Breast epithelium (tissue), 4 donors: Measurements from ENCODE around the gene TTC27. TPM values are rescaled to one million over a fixed set of nuclear protein-coding genes. Genes with fewer than 3 reads are reported as not detected.
"Not testable (repeated sequence)": the region's sequence is repeated elsewhere in the genome, so short reads cannot be mapped to it uniquely, and the experiment has no call there.

ENCODE experiments used
- DNase-seq, 2 donors: peaks; one replicate each; pipeline ENCODE4 v3.0.0-alpha.2; 2019; ENCODE audit warnings: low spot score in 2 of 2
- H3K27ac ChIP-seq, 2 donors: fragments of 200-600 bp; sonication (generic) in 1 of 2; one replicate each; pipeline ENCODE4 v1.5.1; 2016 to 2019; ENCODE audit warnings: mild to moderate bottlenecking in 1 of 2
- H3K27me3 ChIP-seq, 2 donors: fragments of 200-600 bp; sonication (generic) in 1 of 2; one replicate each; pipeline versions ENCODE4 v1.5.1 to v1.6.0; 2017 to 2019; ENCODE audit warnings: control low read depth in 1 of 2, mild to moderate bottlenecking in 1 of 2
- H3K36me3 ChIP-seq: fragments of 200-600 bp; one replicate; pipeline ENCODE4 v1.5.1; 2019
- H3K4me1 ChIP-seq, 2 donors: fragments of 200-600 bp; sonication (generic); one replicate each; pipeline ENCODE4 v1.5.1; 2016 to 2019; ENCODE audit warnings: control low read depth in 1 of 2
- H3K4me3 ChIP-seq, 3 donors: fragments of 200-600 bp; sonication (generic); 1 replicate in 2 of 3; 2 replicates in 1 of 3; pipeline ENCODE4 v1.5.1; 2016 to 2019; ENCODE audit warnings: mild to moderate bottlenecking in 3 of 3, moderate library complexity in 2 of 3
- H3K9me3 ChIP-seq, 2 donors: fragments of 200-600 bp; sonication (generic) in 1 of 2; one replicate each; pipeline ENCODE4 v1.5.1; 2016 to 2019; ENCODE audit warnings: control low read depth in 1 of 2
- CTCF ChIP-seq, 3 donors: fragments of 450-650 bp; IDR thresholded peaks; one replicate each; pipeline ENCODE4 v1.5.1; 2016 to 2017; ENCODE audit warnings: antibody characterized with exemption in 3 of 3, mild to moderate bottlenecking in 3 of 3, moderate library complexity in 3 of 3
- POLR2A ChIP-seq: fragments of 450-650 bp; IDR thresholded peaks from one replicate; pipeline ENCODE4 v1.6.1; 2016; ENCODE audit warnings: antibody characterized with exemption, mild to moderate bottlenecking, moderate library complexity
- POLR2AphosphoS5 ChIP-seq, 3 donors: sonication (generic); formaldehyde crosslinking; IDR thresholded peaks; one replicate each; pipeline ENCODE4 v1.6.1; 2017; ENCODE audit warnings: antibody characterized with exemption in 3 of 3
- intact Hi-C: fragments of 100-400 bp; cut with DNase I; formaldehyde crosslinking; loops from one replicate; pipeline ENCODE4 v1.15.1; 2023; ENCODE audit warnings: low total_unique reads
- total RNA-seq, 3 donors: library from RNA; depleted of rRNA; stranded (reverse); fragments of >200 nt; gene quantifications; one replicate each; pipeline ENCODE4 v1.1.0, GENCODE V29; 2016

TTC27 gene
- total RNA-seq, 3 donors from 2014 or later: 16.5 to 29.6 (median 19.0) TPM

- H3K27ac ChIP-seq: no peak overlapping the region
- H3K4me1 ChIP-seq: no peaks in the 10 kb centered on the region
- no peak for DNase-seq
- intact Hi-C loops: no loop called here
- H3K9me3 ChIP-seq: no peaks in the 10 kb centered on the region
- H3K27me3 ChIP-seq: no peaks in the 10 kb centered on the region
- TF ChIP-seq POLR2A (no peak), CTCF (IDR thresholded peaks at IDR 0.05) (no peak), POLR2AphosphoS5 (IDR thresholded peaks at IDR 0.05) (no peak)
- H3K4me3 ChIP-seq: no peak overlapping the region
- H3K36me3 ChIP-seq: no peaks in the 10 kb centered on the region
These were observed 234.6 kb downstream of the TTC27 start for GRCh38 chr2:32862269-32863055.

GRCh38 chr2:32863326-32863725, 235.5 kb downstream of the TTC27 start:
- intact Hi-C loops: no loop called here
- no peak for DNase-seq
- Histone ChIP-seq H3K27me3 (no peaks in the 10 kb centered on the region), H3K36me3 (no peaks in the 10 kb centered on the region), H3K9me3 (no peaks in the 10 kb centered on the region), H3K27ac (no peak overlapping the region), H3K4me3 (no peak overlapping the region), H3K4me1 (no peaks in the 10 kb centered on the region)
- no peak for TF ChIP-seq POLR2AphosphoS5 (IDR thresholded peaks at IDR 0.05)
- TF ChIP-seq POLR2A: no peak
- no peak for TF ChIP-seq CTCF (IDR thresholded peaks at IDR 0.05)

DNA sequence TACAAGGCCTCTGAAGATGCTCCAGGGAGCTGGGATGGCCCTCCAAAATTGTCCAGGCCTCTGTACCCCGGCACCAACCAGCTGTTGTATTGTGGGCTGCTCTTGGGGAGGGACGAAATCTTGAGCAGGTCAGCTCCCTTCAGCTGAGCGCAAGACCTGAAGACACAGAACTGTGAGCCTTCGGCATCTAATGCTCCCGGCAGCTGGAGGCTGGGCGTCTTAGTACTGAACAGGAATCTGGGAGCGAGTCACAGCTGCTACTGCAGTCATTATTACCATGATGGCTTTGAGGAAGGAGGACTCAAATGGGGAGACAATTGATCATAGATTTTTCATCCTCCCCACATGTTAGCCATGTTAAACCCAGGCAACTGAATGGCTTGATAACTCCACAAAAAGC, 236.0 kb downstream of the TTC27 start:
- TF ChIP-seq POLR2AphosphoS5 (IDR thresholded peaks at IDR 0.05) (no peak), POLR2A (no peak), CTCF (IDR thresholded peaks at IDR 0.05) (no peak)
- Histone ChIP-seq H3K4me1 (no peaks in the 10 kb centered on the region), H3K27me3 (no peaks in the 10 kb centered on the region), H3K27ac (no peak overlapping the region), H3K36me3 (no peaks in the 10 kb centered on the region), H3K9me3 (no peaks in the 10 kb centered on the region), H3K4me3 (no peak overlapping the region)
- DNase-seq: no peak
- intact Hi-C loops: no loop called here

DNA sequence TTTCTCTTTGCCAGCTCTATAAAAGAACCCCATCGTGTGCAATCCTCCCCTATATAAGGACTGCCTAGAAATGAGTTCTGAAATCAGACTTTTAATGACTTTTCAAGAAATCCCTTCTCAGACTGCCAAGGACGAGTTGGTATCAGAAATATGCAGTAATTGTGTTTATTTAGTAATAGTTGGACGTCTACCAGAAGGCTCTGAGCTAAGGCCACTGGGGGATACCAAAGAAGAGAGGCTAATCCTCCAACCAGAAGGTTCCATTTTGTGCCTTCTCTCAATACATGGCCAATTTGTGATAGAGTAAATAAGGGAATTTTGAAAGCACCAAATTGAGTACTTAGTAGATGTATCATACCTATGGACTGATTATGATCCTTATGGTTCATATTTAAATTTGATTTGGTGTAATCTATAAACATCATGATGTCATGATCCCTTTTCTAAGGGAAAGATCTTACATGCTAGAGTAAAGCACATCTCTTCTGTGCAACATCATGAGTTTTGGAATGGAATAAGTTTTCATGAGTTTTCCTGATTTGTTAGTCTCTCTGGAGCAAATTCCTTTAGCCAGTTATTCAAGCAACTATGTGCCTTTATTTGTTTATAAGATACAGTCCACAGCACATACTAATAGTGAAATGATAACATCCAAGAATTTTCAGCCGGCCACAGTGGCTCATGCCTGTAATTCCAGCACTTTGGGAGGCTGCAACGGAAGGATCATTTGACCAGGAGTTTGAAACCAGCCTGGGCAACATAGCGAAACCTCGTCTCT, 236.7 kb downstream of the TTC27 start:
- DNase-seq: no peak
- TF ChIP-seq POLR2AphosphoS5 (IDR thresholded peaks at IDR 0.05): no peak
- no peak overlapping the region for H3K4me3 ChIP-seq
- no peaks in the 10 kb centered on the region for H3K4me1 ChIP-seq
- no peaks in the 10 kb centered on the region for H3K36me3 ChIP-seq
- intact Hi-C loops: no loop called here
- no peak overlapping the region for H3K27ac ChIP-seq
- no peaks in the 10 kb centered on the region for H3K27me3 ChIP-seq
- H3K9me3 ChIP-seq: no peaks in the 10 kb centered on the region

GRCh38 chr2:32865399-32866068, 237.7 kb downstream of the TTC27 start:
- TF ChIP-seq POLR2A (no peak), CTCF (IDR thresholded peaks at IDR 0.05) (no peak), POLR2AphosphoS5 (IDR thresholded peaks at IDR 0.05) (no peak)
- Histone ChIP-seq H3K36me3 (no peaks in the 10 kb centered on the region), H3K9me3 (no peaks in the 10 kb centered on the region), H3K27me3 (no peaks in the 10 kb centered on the region), H3K27ac (no peak overlapping the region), H3K4me3 (no peak overlapping the region), H3K4me1 (no peaks in the 10 kb centered on the region)
- DNase-seq: no peak
- intact Hi-C loops: no loop called here

- intact Hi-C loops, H3K4me1 ChIP-seq, H3K36me3 ChIP-seq, H3K4me3 ChIP-seq, DNase-seq, H3K27ac ChIP-seq, H3K27me3 ChIP-seq, H3K9me3 ChIP-seq: not testable (repeated sequence)
These were observed 238.6 kb downstream of the TTC27 start for GRCh38 chr2:32866462-32866861.
